NCI-H2171 (cell line): ENCODE results near the gene ACTA2.

Experiments used
- DNase-seq: peaks from one replicate; lab custom pipeline; 2025; lab: John Stamatoyannopoulos, UW

Gene ACTA2

GRCh38 chr10:88920198-88920597, 32.4 kb downstream of the ACTA2 start:
- DNase-seq = no peak

- no peak for DNase-seq
Observed at GRCh38 chr10:88919041-88919440, 33.5 kb downstream of the ACTA2 start.

GRCh38 chr10:88918191-88918905, 34.2 kb downstream of the ACTA2 start:
- DNase-seq = no peak

GRCh38 chr10:88916986-88917385, 35.6 kb downstream of the ACTA2 start:
- DNase-seq = no peak

GRCh38 chr10:88916231-88916630, 36.3 kb downstream of the ACTA2 start:
- DNase-seq = no peak

- DNase-seq = no peak
Observed at GRCh38 chr10:88915781-88916180, 36.8 kb downstream of the ACTA2 start.

GRCh38 chr10:88913788-88914187, 38.8 kb downstream of the ACTA2 start:
- DNase-seq = no peak

GRCh38 chr10:88913127-88913526, 39.4 kb downstream of the ACTA2 start:
- DNase-seq = no peak

GRCh38 chr10:88911851-88912250, 40.7 kb downstream of the ACTA2 start:
- no peak for DNase-seq

GRCh38 chr10:88911116-88911515, 41.5 kb downstream of the ACTA2 start:
- no peak for DNase-seq

- no peak for DNase-seq
Observed at GRCh38 chr10:88908194-88908593, 44.4 kb downstream of the ACTA2 start.

GRCh38 chr10:88906921-88907320, 45.7 kb downstream of the ACTA2 start:
- DNase-seq = no peak

GRCh38 chr10:88903715-88904114, 48.9 kb downstream of the ACTA2 start:
- no peak for DNase-seq

GRCh38 chr10:88901984-88902789, 50.4 kb downstream of the ACTA2 start:
- no peak for DNase-seq

- DNase-seq = no peak
Observed at GRCh38 chr10:88901206-88901983, 51.2 kb downstream of the ACTA2 start.

GRCh38 chr10:88899886-88900285, 52.7 kb downstream of the ACTA2 start:
- no peak for DNase-seq

- no peak for DNase-seq
Observed at GRCh38 chr10:88898727-88899126, 53.8 kb downstream of the ACTA2 start.

- no peak for DNase-seq
Observed at GRCh38 chr10:88896994-88897853, 55.3 kb downstream of the ACTA2 start.

- DNase-seq = no peak
Observed at GRCh38 chr10:88896372-88896993, 56.1 kb downstream of the ACTA2 start.

- no peak for DNase-seq
Observed at GRCh38 chr10:88895250-88895649, 57.3 kb downstream of the ACTA2 start.

GRCh38 chr10:88893611-88894010, 59.0 kb downstream of the ACTA2 start:
- no peak for DNase-seq
